Lower leg skin (tissue), 3 donors: ENCODE data around the gene WSCD1.

Experiments
- CTCF ChIP-seq, 3 donors: fragments of 450-650 bp; IDR thresholded peaks; one replicate each; pipeline ENCODE4 v1.5.1; 2016; ENCODE audit warnings: antibody characterized with exemption in 3 of 3, mild to moderate bottlenecking in 3 of 3, moderate library complexity in 2 of 3
- POLR2A ChIP-seq, 2 donors: fragments of 450-650 bp; IDR thresholded peaks; one replicate each; pipeline ENCODE4 v1.6.1; 2016 to 2017; ENCODE audit warnings: antibody characterized with exemption in 2 of 2, mild to moderate bottlenecking in 1 of 2, moderate library complexity in 1 of 2

- no peak for TF ChIP-seq POLR2A (IDR thresholded peaks at IDR 0.05)
- no peak for TF ChIP-seq CTCF (IDR thresholded peaks at IDR 0.05)
Observed at GRCh38 chr17:6140188-6140587, 70.0 kb downstream of the WSCD1 start.
